ENCODE data around the gene VRTN.

DNA sequence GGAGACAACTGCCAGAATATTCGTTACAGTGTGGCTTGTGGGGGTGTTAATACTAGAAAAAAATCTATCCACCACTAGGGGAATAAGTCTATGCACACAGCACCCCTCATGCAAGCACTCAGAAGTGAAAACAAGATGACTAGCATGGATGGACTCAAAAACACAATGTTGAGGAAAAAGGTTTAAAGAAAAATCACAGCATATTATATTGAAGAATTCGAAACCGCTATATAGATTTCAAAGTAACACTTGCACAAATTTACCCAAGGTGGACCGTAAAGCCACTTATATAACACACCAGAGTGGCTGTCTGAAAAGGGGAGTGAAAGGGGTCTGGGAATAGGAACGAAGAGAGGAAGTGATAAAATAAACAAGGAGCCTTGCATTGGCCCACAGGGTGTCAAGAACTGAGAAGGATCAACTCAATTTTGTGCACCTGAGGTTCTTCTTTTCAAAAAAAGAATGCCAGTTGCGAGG, 46.1 kb upstream of the VRTN start:
- TF ChIP-seq POLR2AphosphoS5 (IDR thresholded peaks at IDR 0.05): no peak
- TF ChIP-seq, protein P1, sequence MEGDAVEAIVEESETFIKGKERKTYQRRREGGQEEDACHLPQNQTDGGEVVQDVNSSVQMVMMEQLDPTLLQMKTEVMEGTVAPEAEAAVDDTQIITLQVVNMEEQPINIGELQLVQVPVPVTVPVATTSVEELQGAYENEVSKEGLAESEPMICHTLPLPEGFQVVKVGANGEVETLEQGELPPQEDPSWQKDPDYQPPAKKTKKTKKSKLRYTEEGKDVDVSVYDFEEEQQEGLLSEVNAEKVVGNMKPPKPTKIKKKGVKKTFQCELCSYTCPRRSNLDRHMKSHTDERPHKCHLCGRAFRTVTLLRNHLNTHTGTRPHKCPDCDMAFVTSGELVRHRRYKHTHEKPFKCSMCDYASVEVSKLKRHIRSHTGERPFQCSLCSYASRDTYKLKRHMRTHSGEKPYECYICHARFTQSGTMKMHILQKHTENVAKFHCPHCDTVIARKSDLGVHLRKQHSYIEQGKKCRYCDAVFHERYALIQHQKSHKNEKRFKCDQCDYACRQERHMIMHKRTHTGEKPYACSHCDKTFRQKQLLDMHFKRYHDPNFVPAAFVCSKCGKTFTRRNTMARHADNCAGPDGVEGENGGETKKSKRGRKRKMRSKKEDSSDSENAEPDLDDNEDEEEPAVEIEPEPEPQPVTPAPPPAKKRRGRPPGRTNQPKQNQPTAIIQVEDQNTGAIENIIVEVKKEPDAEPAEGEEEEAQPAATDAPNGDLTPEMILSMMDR (IDR thresholded peaks at IDR 0.05): peak in 2 of 3 donors; percentile 46
- TF ChIP-seq POLR2A (IDR thresholded peaks at IDR 0.05): no peak
